ENCODE data around the gene DLG1.
A peak's percentile ranks its signal among the peaks of the same experiment; 100 is the strongest.

The DLG1 gene

GRCh38 chr3:197298341-197298944 lies at the start of gene DLG1:
Gene DLG1 (minus strand): TSS chr3:197298612. CDS start chr3:197297204, 1,408 bp downstream.
- peak; percentile 65 for DNase-seq

- DNase-seq: no peak
Measured at GRCh38 chr3:197348014-197348413, 49.6 kb upstream of the DLG1 start.

- DNase-seq: no peak
Measured at GRCh38 chr3:197345390-197345789, 47.0 kb upstream of the DLG1 start.

DNA sequence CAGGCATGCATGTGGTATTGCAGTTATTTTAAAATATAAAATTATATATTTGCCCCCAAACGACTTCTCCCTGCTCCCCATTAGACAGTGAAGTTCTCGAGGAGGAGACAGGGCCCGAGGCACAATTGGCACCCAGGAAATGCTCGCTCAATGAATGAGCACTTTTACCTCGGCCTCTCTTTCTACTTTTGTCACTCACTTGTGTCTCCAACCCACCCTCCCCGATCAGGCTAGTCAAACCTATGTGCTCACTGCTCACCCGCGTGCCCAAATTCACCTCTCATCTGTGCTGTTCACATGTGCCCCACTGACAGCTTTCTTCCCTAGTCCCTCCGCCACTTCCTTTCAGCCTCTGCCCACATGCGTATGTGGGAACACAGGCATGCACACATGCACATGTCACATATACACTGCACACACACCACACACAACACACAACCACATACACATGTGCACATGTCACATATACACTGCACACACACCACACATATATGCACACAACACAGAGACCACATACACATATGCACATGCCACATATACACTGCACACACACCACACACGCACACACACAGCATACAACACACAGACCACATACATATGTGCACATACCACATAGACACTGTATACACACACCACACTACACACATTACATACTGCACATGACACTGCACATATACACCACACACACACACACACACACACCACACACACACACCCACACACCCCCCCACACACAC lies 46.3 kb upstream of the DLG1 start:
- no peak for DNase-seq

GRCh38 chr3:197343656-197344408 lies 45.4 kb upstream of the DLG1 start:
- DNase-seq: no peak

- no peak for DNase-seq
Measured at GRCh38 chr3:197343111-197343510, 44.7 kb upstream of the DLG1 start.

GRCh38 chr3:197340521-197340871 lies 42.1 kb upstream of the DLG1 start:
- DNase-seq: no peak

GRCh38 chr3:197339841-197340520 lies 41.6 kb upstream of the DLG1 start:
- no peak for DNase-seq

- no peak for DNase-seq
Measured at GRCh38 chr3:197338586-197338985, 40.2 kb upstream of the DLG1 start.

DNA sequence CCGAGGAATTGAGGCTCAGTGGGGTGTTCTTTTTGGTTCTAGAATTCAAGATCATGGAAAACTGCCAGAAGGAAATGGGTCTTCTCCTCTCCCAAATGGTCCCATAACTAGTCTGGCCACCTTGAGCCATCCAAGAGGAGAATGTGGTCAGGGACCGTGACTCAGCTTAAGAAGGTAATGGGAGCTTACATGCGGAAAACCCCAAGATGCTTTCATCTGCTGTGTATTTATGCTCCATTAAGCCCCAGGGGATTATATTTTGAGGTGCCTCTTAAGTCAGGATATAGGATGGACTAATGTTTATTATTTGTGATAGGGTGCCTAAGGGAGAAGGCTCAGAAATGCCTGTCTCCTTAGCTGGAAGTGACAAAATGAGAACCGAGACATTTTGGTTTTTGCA lies 39.2 kb upstream of the DLG1 start:
- DNase-seq: no peak

DNA sequence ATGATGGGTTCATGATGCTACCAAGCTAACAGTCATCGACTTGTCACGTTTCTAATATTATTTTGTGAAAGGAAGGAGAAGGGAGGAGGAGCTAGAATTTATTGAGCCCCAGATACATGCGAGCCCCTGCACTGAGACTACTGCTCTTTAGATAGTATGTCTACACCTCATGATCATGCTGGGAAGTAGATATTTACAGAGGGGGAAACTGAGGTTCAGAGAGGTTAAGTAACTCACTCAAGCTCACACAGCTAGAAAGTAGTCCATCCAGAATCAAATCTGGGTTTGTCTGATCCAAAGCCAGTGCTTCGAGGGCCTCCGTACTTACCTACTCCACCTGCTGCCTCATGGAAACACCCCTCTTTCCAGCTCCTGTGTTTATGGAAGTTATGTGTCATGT lies 38.8 kb upstream of the DLG1 start:
- DNase-seq: no peak

- no peak for DNase-seq
Measured at GRCh38 chr3:197336348-197336747, 37.9 kb upstream of the DLG1 start.

DNA sequence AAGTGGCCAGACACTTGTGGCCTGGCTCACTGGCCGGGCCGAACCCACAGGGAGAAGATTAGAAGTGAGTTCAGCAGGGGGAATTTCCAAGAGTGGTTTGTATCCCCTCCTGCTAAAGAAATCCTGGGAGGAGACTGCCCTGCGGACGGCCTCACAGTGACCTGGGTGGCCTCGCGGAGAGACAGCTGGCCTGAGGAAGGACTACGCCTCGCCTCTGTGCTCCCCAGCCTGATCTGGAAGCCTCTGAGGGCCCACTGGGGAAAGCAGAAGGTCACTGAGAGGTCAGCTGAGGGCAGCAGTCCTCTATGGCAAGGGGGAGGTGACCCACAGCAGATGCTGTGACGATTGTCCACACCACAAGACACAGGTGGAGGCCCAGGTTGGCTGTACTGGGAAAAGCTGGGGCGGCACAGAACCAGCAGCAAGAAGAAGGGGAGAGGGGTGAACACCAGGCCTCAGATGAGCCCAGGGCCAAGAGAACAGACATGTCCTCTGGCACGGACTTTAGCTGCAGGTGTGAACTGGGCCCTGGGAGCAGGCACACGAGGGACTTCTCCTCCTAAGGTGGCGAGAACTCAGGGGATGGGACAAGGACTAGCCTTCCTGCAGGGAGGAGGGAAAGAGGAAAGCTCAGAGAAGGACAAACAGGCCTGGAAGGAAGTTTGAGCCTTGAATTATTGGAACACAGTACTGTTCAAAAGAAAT lies 37.2 kb upstream of the DLG1 start:
- DNase-seq: no peak

GRCh38 chr3:197333901-197334639 lies 35.7 kb upstream of the DLG1 start:
- DNase-seq: no peak

DNA sequence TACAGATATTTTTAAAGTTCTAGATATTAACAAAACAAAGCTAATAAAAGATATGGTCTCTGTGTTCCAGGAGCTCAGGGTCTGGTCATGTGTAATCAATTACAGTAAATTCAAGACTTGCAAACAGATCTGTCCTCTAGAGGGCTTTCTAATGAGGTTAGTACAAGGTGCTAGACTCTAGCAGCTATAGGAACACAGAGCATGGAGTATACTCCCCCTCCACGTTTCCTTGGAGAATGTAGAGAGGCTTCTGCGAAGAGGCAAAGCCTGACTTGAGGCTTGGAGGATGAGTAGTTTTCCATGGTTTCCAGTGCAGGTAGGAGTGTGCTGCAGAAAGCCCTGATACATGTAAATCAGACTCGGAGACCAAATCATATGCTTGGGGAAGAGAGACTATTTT lies 32.7 kb upstream of the DLG1 start:
- no peak for DNase-seq

GRCh38 chr3:197329382-197329781 lies 31.0 kb upstream of the DLG1 start:
- no peak for DNase-seq

DNA sequence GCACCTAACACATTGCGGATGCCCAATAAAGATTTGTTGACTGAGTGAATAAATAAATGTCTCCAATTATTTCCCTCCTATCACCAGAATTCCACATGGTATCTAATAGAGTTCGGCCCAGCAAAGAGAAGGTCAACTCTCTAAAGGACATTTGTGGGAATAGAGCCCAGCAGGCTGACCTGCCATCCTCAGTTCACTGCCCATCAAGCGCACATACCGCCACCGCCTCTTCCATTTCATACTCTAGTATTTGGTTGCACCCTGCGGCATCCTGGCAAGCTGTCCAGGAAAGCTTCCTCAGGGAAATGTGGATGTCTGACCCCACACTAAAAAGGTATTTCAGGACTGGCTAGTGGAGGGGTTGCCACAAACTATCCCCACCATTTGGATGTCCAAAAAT lies 29.8 kb upstream of the DLG1 start:
- DNase-seq: no peak

DNA sequence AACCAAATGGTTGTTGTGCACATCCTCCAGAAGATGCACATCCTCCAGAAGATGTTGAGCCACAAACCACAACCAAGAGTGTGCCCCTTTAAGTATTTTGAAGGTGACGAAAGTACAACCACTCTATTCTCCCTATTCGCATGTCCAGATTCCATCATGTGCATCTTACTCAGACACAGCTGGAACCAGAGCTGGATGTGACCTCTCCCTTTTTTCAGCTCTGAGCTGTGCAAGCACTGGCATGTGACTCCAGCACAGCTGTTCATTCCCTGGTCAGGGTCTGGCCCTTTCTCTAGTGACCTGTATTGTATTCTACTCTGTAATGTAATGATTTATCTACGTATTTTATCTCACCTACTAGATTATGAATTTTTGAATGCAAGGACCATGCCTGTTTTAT lies 29.3 kb upstream of the DLG1 start:
- DNase-seq: no peak

DNA sequence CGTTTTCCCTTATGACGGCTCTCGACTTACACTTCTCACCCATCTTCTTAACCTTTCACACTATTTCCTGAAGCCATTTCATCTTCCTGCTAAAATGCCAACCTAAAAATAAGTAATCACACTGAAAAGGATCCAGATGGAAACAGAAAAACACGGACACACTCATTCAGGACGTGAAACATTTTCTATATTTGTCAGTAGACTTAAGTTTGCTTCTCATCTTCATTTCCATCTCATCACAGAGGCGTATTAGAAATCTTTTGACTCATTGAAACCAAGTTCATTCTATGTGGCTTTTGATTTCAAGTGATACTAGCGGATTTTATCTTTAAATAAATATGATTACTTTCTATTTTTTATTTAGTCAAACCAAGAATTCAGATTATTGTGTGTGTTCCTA lies 27.4 kb upstream of the DLG1 start:
- no peak for DNase-seq

- no peak for DNase-seq
Measured at GRCh38 chr3:197322149-197322548, 23.7 kb upstream of the DLG1 start.

- DNase-seq: no peak
Measured at GRCh38 chr3:197320582-197320981, 22.2 kb upstream of the DLG1 start.

GRCh38 chr3:197317250-197317963 lies 19.0 kb upstream of the DLG1 start:
- no peak for DNase-seq

Data from activated CD4-positive, alpha-beta T cell treated with anti-CD3 and anti-CD28 coated beads for 1 hour (primary cell).